Cerebellar nuclear complex (tissue), 1 donor: ENCODE data around the gene FASTKD3.

Source experiments
- DNase-seq, 2 experiments: peaks; one replicate each; lab custom pipeline; 2025; lab: John Stamatoyannopoulos, UW

FASTKD3 gene

GRCh38 chr5:7849681-7850394 is 19.0 kb downstream of the FASTKD3 start:
- DNase-seq = no peak

GRCh38 chr5:7848296-7848695 is 20.5 kb downstream of the FASTKD3 start:
- no peak for DNase-seq

- no peak for DNase-seq
Observed at GRCh38 chr5:7846327-7846726, 22.5 kb downstream of the FASTKD3 start.

GRCh38 chr5:7845557-7845956 is 23.3 kb downstream of the FASTKD3 start:
- DNase-seq = no peak

DNA sequence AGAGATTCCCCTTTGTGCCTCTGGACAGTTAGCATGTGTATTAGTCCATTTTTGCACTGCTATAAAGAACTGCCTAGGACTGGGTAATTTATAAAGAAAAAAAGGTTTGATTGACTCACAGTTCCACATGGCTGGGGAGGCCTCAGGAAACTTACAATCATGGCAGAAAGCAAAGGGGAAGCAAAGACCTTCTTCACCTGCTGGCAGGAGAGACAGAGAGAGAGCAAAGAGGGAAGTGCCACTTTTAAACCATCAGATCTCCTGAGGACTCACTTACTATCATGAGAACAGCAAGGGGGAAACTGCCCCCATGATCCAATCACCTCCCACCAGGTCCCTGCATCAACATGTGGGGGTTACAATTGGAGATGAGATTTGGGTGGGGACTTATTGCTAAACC is 23.9 kb downstream of the FASTKD3 start:
- no peak for DNase-seq

DNA sequence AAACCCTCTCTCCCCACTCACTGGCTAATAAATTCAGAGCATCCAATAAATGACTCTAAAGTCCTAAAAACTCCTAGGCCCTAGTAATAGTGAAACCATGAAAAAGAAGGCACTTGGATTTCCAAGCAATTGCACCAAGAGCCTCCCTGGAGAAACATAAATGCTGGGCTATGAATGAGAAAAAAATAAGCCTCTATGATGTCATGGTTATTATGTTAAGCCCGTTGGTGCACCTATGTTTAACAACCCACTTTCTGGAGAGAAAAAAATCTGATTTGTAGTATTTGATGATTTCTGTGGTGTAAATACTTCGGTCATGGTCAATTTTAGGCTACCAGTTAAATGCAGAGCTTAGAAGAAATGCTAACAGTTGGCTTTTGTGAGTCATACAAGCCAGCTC is 26.3 kb downstream of the FASTKD3 start:
- no peak for DNase-seq

GRCh38 chr5:7837403-7837802 is 31.4 kb downstream of the FASTKD3 start:
- DNase-seq = no peak

GRCh38 chr5:7834982-7835381 is 33.8 kb downstream of the FASTKD3 start:
- DNase-seq = no peak

- no peak for DNase-seq
Observed at GRCh38 chr5:7828269-7828668, 40.6 kb downstream of the FASTKD3 start.

DNA sequence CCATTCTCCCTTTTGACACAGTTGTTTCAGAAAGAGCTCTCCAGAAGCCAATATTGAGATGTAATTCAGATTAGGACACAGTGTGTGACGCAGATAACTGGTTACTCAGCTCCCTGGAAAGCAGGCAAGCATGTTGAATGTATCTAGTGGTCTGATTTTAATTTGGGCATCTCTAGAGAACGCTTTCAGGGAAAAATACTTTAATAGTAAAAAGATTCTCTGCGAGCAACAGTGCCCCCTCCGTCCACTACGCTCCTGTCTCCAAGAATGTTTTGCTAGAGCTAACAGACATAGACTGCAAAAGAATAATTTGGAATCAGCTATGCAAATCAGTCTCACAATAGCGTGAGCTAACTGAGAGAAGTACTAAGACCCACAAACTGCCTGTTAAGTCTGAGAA is 41.2 kb downstream of the FASTKD3 start:
- DNase-seq = no peak

DNA sequence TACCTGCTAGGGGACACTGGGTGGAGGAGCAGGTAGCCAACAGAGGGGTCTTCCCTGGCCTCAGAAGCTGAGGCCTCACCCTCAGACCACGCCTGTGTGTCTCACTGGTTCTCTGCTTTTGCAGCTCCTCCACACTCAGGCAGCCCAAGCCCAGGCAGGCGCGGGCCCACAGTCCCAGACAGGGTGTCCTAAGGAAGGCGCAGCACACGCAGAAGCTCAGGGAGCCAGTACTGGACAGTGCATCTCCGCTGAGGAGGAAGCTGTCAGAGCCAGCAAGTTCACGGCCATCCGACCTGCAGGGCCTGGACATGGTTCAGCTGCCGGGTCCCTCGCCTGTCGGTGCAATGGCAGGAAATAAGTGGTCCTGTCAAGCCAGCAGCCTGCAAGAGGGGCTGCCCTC is 43.2 kb downstream of the FASTKD3 start:
- no peak for DNase-seq

DNA sequence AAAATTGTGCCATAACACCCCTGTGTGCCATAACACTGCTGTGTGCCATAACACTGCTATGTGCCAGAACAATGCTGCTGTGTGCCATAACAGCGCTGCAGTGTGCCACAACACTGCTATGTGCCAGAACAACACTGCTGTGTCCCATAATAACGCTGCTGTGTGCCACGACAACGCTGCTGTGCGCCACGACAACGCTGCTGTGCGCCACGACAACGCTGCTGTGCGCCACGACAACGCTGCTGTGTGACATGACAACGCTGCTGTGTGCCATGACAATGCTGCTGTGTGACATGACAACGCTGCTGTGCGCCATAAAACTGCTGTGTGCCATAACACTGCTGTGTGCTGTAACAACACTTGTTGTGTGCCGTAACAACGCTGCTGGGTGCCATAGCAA is 43.8 kb downstream of the FASTKD3 start:
- DNase-seq = no peak

GRCh38 chr5:7823594-7823993 is 45.2 kb downstream of the FASTKD3 start:
- no peak for DNase-seq

DNA sequence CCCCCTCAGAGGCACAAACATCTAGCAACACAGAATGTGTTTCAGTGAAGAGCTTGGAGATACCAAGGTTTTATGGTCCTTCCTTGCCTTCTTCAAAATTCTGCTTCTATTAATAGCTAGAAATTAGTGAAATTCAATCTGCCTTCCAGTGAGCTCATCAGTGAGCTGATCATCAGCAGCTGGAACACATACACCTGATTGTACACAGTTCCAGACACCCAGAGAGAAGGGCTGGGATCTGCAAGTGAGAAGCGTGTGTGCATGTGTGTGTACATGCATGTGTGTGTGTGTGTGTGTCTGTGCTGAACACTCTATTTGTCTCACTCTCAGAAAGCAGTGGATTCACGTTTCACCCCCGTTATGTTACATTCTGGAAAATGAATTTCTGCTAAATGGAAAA is 46.4 kb downstream of the FASTKD3 start:
- DNase-seq = no peak

DNA sequence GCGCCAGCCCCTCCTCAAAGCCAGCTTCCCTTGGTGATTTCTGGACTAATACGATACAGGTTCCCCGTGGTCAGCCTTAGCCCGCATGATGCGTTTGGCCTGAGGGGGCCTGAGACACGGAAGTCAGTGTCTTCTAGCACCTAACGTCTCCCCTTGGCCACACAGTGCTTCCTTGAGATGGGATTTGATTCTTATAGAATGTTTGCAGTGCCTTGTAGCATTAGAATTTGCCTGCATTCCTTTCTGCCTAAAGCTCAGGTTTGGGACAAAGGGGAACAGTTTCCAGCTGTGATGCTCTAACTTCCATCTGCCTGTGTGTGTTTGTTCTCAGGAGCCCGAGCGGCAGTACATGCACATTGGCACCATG is 52.3 kb downstream of the FASTKD3 start:
- DNase-seq = no peak

GRCh38 chr5:7815892-7816534 is 52.8 kb downstream of the FASTKD3 start:
- no peak for DNase-seq

- no peak for DNase-seq
Observed at GRCh38 chr5:7814816-7815215, 54.0 kb downstream of the FASTKD3 start.

- no peak for DNase-seq
Observed at GRCh38 chr5:7813576-7813975, 55.3 kb downstream of the FASTKD3 start.

- no peak for DNase-seq
Observed at GRCh38 chr5:7813007-7813406, 55.8 kb downstream of the FASTKD3 start.

DNA sequence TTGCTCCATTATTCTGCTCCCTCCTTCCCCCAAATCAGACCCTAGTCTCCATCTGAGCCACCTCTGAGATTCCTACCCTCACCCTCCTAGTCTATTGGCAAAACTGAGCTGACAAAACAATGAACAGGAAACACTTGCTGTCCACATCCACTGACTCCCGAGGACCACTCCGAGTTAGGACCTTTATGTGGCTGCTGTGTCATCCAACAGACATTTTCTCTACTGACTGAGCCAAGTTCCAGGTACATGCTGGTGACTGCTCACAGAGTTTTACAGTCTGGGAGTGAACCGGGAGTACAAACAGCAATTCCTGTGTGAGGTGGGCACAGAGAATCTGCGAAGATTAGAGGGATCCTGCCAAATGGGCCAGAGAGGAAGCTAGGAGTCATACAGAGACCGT is 57.1 kb downstream of the FASTKD3 start:
- DNase-seq = no peak
